Smooth muscle cell (in vitro differentiated cells): ENCODE results near the gene PTPRH. TPM values are rescaled to one million over a fixed set of nuclear protein-coding genes. Genes with fewer than 3 reads are reported as not detected.

Experiments
- DNase-seq: peaks from one replicate; lab custom pipeline; 2025; ENCODE audit not compliant: unreplicated experiment; lab: John Stamatoyannopoulos, UW
- H2AFZ ChIP-seq: fragments of 200-600 bp; sonication (generic); 2 replicates; pipeline ENCODE4 v1.6.0; 2016; ENCODE audit warnings: antibody characterized with exemption, low read depth, mild to moderate bottlenecking
- H3F3A ChIP-seq: fragments of 200-600 bp; sonication (generic); 2 replicates; pipeline ENCODE4 v1.6.0; 2017; ENCODE audit warnings: antibody characterized with exemption, low read depth
- H3K27ac ChIP-seq: fragments of 200-600 bp; sonication (generic); 2 replicates; pipeline ENCODE4 v1.5.1; 2016; ENCODE audit warnings: low read depth, mild to moderate bottlenecking
- H3K27me3 ChIP-seq: fragments of 200-600 bp; sonication (generic); 2 replicates; pipeline ENCODE4 v1.6.1; 2016; ENCODE audit warnings: low read depth, mild to moderate bottlenecking
- H3K36me3 ChIP-seq: fragments of 200-600 bp; sonication (generic); 2 replicates; pipeline ENCODE4 v1.5.1; 2016; ENCODE audit warnings: low read depth
- H3K4me1 ChIP-seq: fragments of 200-600 bp; sonication (generic); 2 replicates; pipeline ENCODE4 v1.5.1; 2016; ENCODE audit warnings: low read depth
- H3K4me2 ChIP-seq: fragments of 200-600 bp; sonication (generic); 2 replicates; pipeline ENCODE4 v1.6.0; 2016; ENCODE audit warnings: mild to moderate bottlenecking
- H3K4me3 ChIP-seq: fragments of 200-600 bp; sonication (generic); 2 replicates; pipeline ENCODE4 v1.5.1; 2016; ENCODE audit warnings: mild to moderate bottlenecking
- H3K79me2 ChIP-seq: fragments of 200-600 bp; sonication (generic); 2 replicates; pipeline ENCODE4 v1.6.0; 2016; ENCODE audit warnings: low read depth, mild to moderate bottlenecking
- H3K9ac ChIP-seq: fragments of 200-600 bp; sonication (generic); 2 replicates; pipeline ENCODE4 v1.6.0; 2016; ENCODE audit warnings: low read depth
- H3K9me3 ChIP-seq: fragments of 200-600 bp; sonication (generic); replicated peaks from 2 replicates; pipeline ENCODE4 v1.5.1; 2016; ENCODE audit warnings: low read depth
- H4K20me1 ChIP-seq: fragments of 200-600 bp; sonication (generic); 2 replicates; pipeline ENCODE4 v1.6.0; 2016; ENCODE audit warnings: low read depth
- CTCF ChIP-seq: fragments of 200-600 bp; sonication (generic); IDR thresholded peaks from 2 replicates; pipeline ENCODE4 v1.5.1; 2017; ENCODE audit warnings: borderline replicate concordance, mild to moderate bottlenecking, antibody characterized with exemption; ENCODE audit not compliant: insufficient read depth, poor library complexity, severe bottlenecking
- WGBS: methylation state at CpG from one replicate; pipeline ENCODE4 v1.1.7; 2016; ENCODE audit warnings: low lambda C conversion rate; 5-methylcytosine and 5-hydroxymethylcytosine counted together
- polyA plus RNA-seq: library from polyadenylated mRNA; unstranded; fragments of >200 nt; fragmentation: Nextera tagmentation; extraction: Ambion mirVana; gene quantifications from 2 replicates; pipeline ENCODE4 v1.2.1, GENCODE V29; 2016
- total RNA-seq: library from RNA; depleted of rRNA; stranded (reverse); fragments of >200 nt; gene quantifications from 2 replicates; pipeline ENCODE4 v1.2.3, GENCODE V29; 2014

PTPRH gene
- total and polyA plus RNA-seq, 2 experiments from 2014 or later: 0.18 TPM; not detected in 1

GRCh38 chr19:55181740-55182139 is 27.6 kb downstream of the PTPRH start:
- 76% methylated on average over 20 of the region's 20 CpGs for WGBS
- H3K36me3 ChIP-seq: no peaks in the 10 kb centered on the region
- H3K4me3 ChIP-seq: no peak overlapping the region
- no peaks in the 10 kb centered on the region for H3K79me2 ChIP-seq
- no peaks in the 10 kb centered on the region for H3F3A ChIP-seq
- no peak overlapping the region for H3K27ac ChIP-seq
- H4K20me1 ChIP-seq: no peaks in the 10 kb centered on the region
- H3K4me2 ChIP-seq: no peak overlapping the region
- no peak overlapping the region for H3K9ac ChIP-seq
- no peak for DNase-seq
- TF ChIP-seq CTCF: no peak
- H3K27me3 ChIP-seq: peaks cover 34% of the 10 kb centered on the region
- H3K9me3 ChIP-seq: no peaks in the 10 kb centered on the region
- H3K4me1 ChIP-seq: no peaks in the 10 kb centered on the region
- H2AFZ ChIP-seq: no peak overlapping the region

- Histone ChIP-seq H3K27me3 (peaks cover 53% of the 10 kb centered on the region), H3K4me3 (peak within 1 kb of the TSS; percentile 56), H4K20me1 (no peaks in the 10 kb centered on the region), H3K4me2 (peak within 1 kb of the TSS; percentile 93), H3K4me1 (no peaks in the 10 kb centered on the region), H3K36me3 (no peaks in the 10 kb centered on the region), H3K9me3 (no peaks in the 10 kb centered on the region), H3K79me2 (no peaks in the 10 kb centered on the region), H3K9ac (peak within 1 kb of the TSS; percentile 11), H3F3A (no peaks in the 10 kb centered on the region), H3K27ac (no peak within 1 kb of the TSS), H2AFZ (no peak within 1 kb of the TSS)
- 4% methylated on average over 49 of the region's 68 CpGs for WGBS
- DNase-seq: peak; percentile 18
- no peak for TF ChIP-seq CTCF
Observed at GRCh38 chr19:55179606-55180484, 29.5 kb downstream of the PTPRH start, which contains the start of gene SYT5. TSS of gene SYT5 (minus strand) at chr19:55180289. CDS start at chr19:55179041, 1,248 bp downstream.

GRCh38 chr19:55178781-55179599 is 30.3 kb downstream of the PTPRH start:
- Histone ChIP-seq H3K27ac (no peak overlapping the region), H2AFZ (no peak overlapping the region), H3K9me3 (no peaks in the 10 kb centered on the region), H3K79me2 (no peaks in the 10 kb centered on the region), H3K36me3 (no peaks in the 10 kb centered on the region), H3F3A (no peaks in the 10 kb centered on the region), H3K4me1 (no peaks in the 10 kb centered on the region), H3K27me3 (peaks cover 61% of the 10 kb centered on the region), H3K9ac (peak overlapping the region; percentile 11), H3K4me2 (peak overlapping the region; percentile 93), H4K20me1 (no peaks in the 10 kb centered on the region), H3K4me3 (peak overlapping the region; percentile 56)
- peak; percentile 29 for DNase-seq
- TF ChIP-seq CTCF: no peak
- 7% methylated on average over 61 of the region's 61 CpGs for WGBS
